ENCODE measurements around the gene DARS2.

DNA sequence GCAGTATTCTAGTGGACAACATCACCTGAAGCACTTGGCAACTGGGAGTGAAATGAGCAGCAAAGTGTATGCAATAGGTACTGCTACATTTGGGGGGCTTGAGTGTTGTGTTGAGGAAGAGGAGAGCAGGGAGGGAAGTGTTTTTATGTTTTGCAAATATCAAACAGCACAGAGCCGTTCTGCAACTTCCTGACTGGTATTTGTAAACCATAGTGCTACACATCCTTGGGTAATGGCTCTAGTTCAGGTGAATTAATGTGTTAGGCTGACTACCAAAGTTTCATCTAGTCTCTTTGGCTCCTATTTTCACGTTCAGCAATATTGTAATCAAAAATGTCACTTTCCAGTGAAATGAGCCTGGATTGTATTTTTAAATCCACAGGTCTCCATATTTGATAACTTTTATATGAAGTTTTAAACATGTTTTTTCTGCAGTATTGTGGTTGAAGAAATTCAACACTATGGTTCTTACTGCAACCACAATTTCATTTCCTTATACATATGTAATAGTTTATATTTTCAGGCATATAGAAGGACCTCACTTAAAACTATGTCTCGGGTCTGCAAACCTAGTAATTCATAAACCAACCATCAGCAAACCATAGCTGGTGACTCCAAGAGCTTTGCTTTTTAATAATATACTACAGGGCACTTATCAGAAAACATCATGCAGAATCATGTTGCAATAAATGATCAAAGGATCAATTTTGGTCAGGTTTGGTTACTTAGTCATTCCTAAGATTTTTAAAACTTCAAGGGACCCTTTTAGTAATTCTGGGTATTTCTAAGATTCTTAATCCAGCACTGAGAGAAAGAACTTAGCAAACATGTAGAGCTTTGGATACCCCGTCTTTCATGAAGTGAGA lies 62.5 kb downstream of the DARS2 start:
- TF ChIP-seq, protein P1, sequence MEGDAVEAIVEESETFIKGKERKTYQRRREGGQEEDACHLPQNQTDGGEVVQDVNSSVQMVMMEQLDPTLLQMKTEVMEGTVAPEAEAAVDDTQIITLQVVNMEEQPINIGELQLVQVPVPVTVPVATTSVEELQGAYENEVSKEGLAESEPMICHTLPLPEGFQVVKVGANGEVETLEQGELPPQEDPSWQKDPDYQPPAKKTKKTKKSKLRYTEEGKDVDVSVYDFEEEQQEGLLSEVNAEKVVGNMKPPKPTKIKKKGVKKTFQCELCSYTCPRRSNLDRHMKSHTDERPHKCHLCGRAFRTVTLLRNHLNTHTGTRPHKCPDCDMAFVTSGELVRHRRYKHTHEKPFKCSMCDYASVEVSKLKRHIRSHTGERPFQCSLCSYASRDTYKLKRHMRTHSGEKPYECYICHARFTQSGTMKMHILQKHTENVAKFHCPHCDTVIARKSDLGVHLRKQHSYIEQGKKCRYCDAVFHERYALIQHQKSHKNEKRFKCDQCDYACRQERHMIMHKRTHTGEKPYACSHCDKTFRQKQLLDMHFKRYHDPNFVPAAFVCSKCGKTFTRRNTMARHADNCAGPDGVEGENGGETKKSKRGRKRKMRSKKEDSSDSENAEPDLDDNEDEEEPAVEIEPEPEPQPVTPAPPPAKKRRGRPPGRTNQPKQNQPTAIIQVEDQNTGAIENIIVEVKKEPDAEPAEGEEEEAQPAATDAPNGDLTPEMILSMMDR (IDR thresholded peaks at IDR 0.05) = no peak
- no peak for TF ChIP-seq POLR2A (IDR thresholded peaks at IDR 0.05)
